Inflammatory macrophage treated with lipopolysaccharide for 4 hours (primary cell): Measurements from ENCODE around the gene UBE4B.
"Not testable (repeated sequence)": the region's sequence is repeated elsewhere in the genome, so short reads cannot be mapped to it uniquely, and the experiment has no call there.

Experiments
- DNase-seq: peaks from one replicate; pipeline ENCODE4 v3.0.0-alpha.2; 2020

UBE4B gene

GRCh38 chr1:10032590-10033358, at the start of gene UBE4B:
UBE4B (plus strand) TSS chr1:10032958; CDS start chr1:10033671, 713 bp downstream.
- DNase-seq = peak; percentile 99

DNA sequence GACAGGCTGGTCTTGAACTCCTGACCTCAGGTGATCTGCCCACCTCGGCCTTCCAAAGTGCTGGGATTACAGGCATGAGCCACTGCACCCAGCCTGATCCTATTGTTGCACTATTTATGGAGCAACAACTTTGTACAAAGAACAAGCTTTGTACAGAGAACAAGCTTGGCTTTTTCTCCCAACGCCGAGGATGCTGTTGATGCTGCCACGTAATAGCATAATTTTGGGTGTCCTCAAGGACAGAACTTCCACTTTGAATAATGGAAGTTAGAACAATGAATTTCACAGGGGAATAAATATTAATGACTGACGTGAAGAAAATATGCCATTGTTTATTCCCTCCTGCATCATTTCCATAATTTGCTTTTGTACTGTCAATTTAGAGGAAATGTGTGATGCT, 48.5 kb upstream of the UBE4B start:
- no peak for DNase-seq

DNA sequence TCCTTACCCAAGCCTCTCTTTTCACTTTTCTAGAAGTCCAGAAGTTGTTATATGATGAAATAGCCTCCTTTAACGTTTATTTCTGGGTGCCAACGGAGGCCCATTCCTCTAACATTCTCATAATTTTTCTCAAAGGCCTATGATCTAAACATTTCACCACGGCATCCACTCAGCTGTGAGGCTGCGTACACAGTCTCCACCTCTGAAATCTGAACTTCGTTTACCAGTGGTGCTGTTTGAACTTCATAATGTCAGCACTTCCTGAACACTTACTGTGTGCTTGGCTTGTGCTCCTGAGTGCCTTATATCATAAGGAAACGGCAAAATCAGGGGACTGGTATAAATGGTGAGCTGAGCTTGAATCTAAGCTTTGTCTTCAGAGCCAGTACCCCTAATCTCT, 47.8 kb upstream of the UBE4B start:
- no peak for DNase-seq

- DNase-seq = no peak
Observed at GRCh38 chr1:9989773-9990172, 43.0 kb upstream of the UBE4B start.

DNA sequence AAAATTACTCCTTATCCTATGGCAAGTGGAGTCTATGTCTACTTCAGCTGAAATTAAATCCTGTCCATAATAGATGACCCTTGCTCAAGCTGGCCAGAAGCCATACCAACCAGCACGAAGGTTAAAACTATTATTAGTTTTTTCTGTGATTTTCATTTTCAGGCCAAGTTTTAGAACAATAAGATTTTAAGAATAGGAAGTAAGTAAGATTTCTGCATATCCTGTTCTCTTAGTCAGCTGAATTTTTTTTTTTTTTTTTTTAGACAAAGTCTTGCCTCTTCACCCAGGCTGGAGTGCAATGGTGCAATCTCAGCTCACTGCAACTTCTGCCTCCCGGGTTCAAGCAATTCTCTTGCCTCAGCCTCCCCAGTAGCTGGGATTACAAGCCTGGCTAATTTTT, 41.8 kb upstream of the UBE4B start:
- DNase-seq = peak; percentile 72

DNA sequence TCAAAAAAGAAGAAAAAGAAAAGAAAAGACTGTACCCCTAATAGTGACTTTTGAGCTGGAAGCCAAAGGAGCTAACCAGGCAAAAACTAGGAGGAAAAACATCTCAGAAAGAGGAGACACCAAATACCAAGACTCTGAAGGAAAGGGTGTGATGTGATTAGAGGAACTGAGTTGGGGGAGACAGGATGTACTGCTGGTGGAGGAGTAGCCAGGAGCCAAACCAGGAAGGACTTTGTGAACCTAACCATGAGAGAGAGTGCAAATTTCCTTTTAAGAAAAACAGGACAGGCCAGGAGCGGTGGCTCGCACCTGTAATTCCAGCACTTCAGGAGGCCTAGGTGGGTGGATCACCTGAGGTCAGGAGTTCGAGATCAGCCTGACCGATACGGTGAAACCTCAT, 39.8 kb upstream of the UBE4B start:
- no peak for DNase-seq

DNA sequence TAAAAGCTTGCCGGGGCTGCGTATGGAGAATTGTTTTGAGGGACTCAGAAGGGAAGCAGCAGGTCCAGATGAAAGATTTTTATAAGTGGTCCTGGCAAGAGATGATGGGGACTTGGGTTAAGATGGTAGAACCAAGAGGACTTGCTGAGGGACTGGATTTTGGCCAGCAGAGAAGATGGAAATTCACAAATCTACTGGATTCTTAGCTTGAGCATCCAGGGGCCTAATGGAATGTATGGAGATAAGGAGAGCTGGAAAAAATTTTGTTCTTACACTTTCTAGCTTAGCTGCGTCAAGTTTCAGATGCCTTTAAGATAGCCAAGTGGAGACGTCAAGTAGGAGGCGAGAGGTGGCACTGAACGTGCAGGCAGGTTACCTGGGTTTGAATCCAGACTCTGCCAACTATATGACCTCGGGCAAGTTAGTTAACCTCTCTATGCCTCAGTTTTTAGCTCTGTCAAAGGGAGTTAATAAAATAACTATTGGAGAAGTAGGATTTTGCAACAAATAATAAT, 39.1 kb upstream of the UBE4B start:
- DNase-seq = no peak

- DNase-seq = peak; percentile 35
Observed at GRCh38 chr1:9996624-9997582, 35.9 kb upstream of the UBE4B start, which contains the start of gene RBP7. RBP7 (plus strand) TSS chr1:9997228; CDS start chr1:9997259, 31 bp downstream.

DNA sequence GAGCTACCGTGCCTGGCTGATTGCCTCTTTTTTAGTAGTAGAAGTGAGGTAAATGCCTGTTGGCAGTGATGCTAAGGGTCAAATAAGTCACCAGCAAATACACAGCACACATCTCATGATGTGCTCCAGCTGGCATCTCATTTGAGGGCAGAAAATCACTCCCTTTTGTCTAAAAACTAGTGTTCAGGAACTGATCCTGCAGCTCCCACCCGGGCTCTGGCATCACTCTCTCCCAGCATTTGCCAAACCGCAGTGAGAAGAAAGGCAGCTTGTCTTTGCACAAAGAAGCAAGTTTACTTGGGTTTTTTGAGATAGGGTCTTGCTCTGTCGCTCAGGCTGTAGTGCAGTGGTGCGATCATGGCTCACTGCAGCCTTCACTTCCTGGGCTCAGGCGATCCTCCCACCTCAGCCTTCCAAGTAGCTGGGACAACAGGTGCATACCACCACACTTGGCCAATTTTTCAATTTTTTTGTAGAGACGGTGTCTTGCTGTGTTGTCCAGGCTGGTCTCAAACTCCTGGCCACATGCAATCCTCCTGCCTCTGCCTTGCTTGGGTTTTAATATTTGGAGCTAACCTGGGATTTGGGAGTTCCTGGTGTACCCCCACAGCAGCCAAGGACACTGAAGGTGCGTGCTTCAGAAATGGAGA, 31.6 kb upstream of the UBE4B start:
- DNase-seq = no peak

- DNase-seq = not testable (repeated sequence)
Observed at GRCh38 chr1:10005248-10005647, 27.5 kb upstream of the UBE4B start.

DNA sequence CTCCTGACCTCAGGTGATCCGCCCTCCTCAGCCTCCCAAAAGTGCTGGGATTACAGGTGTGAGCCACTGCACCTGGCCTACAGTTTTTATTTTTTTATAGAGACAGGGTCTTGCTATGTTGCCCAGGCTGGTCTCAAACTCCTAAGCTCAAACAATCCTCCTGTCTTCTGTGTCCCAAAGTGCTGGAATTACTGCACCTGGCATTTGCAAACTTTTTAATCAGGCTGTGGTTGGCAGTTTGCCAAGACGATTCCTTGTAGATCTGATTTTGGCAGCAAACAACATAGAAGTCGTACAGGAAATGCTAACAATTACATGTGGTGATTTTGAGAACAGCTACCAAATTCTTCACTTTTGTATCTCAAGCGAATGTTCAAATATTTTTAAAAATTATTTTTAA, 25.6 kb upstream of the UBE4B start:
- no peak for DNase-seq

- DNase-seq = no peak
Observed at GRCh38 chr1:10014016-10014415, 18.7 kb upstream of the UBE4B start.

DNA sequence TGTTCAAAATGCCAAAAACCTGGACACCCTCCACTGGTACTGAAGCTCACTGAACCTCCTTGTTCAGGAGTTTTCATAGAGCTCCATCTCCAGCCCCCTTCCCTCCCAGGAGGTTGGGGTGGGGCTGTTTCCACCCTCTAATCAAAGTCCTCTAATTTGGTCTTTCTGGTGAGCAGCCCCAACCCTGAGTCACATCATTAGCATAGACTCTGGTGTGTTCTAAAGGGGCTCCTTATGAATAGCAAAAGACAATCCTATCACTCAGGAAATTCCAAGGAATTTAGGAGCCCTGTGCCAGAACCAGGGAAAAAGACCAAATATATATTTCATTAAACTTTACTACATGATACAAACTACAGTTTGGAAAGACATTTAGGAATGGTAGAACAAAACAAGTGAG, 13.2 kb upstream of the UBE4B start:
- no peak for DNase-seq

DNA sequence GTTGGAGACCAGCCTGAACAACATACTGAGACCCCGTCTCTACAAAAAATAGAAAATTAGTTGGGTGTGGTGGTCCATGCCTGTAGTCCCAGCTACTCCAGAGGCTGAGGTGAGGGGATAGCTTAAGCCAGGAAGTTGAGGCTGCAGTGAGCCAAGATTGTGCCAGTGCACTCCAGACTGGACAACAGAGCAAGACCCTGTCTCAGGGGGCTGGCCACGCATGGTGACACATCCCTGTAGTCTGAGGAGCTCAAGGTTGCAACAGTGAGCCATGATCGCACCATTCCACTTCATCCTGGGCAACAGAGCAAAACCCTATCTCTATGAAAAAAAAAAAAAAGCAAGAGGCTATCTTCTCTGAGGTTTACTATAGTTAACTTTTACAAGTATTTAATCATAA, 12.7 kb upstream of the UBE4B start:
- DNase-seq = no peak

DNA sequence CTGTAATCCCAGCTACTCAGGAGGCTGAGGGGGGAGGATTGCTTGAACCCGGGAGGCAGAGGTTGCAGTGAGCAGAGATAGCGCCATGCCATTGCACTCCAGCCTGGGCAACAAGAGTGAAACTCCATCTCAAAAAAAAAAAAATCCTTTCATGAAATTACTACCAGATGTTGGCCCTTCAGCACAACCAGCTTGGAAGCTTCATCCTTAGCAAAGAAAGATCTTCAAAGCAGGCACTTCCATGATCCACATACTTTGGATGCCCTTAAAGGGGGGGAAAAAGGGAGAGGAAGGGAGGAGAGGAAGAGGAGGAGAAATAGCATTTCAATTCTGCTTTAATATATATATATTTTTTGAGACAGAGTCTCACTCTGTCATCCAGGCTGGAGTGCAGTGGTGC, 12.1 kb upstream of the UBE4B start:
- not testable (repeated sequence) for DNase-seq

DNA sequence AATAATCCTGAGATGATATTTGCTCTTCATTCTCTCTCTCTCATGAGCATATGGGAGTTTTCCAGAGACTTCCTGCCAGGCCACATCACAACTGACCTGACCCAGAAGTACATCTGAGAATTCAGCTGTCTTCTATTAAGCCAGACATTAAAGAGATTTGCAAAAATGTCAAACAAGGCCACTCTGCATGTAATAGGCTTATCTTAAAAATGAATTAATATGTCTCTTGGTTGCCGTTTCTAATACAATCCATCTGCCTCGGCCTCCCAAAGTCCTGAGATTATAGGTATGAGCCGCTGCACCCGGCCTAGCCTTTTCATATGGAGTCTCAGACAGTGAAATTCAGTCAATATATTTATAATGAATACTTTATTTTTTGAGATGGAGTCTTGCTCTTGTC, 10.8 kb upstream of the UBE4B start:
- not testable (repeated sequence) for DNase-seq

DNA sequence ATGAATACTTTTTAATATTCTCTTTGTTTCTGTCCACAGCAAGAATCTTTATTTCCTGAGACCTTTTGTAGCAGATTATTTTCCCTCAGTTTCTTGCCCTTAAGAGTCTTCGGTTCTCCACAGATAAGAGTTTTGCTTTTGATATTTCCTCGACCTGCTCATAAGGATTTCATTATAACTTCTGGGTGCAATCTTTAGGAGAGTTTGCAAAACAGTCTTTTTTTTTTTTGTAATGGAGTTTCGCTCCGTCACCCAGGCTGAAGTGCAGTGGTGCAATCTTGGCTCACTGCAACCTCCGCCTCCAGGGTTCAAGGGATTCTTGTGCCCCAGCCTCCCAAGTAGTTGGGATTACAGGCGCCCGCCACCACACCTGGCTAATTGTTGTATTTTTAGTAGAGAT, 10.1 kb upstream of the UBE4B start:
- peak; percentile 80 for DNase-seq

GRCh38 chr1:10025354-10025753, 7.4 kb upstream of the UBE4B start:
- no peak for DNase-seq

DNA sequence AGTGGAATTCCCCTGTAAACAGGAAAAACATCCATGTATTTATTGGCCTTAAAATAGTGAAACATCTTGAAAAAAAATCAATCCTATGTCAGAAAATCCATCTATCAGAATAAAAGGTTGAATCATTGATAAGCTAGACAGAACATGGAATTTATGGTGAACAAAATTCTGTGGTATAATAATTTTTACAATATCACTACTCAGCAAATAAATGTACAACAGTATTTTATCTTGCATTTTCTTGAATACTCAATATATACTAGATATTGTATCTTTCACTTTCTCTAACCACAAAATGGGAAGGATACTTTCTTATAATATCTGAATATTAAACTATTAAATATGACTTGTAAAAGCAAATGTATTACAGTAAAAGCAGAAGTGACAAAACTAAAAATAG, 5.7 kb upstream of the UBE4B start:
- DNase-seq = peak; percentile 5

GRCh38 chr1:10028956-10029500, 3.7 kb upstream of the UBE4B start:
- peak; percentile 59 for DNase-seq

- no peak for DNase-seq
Observed at GRCh38 chr1:10031461-10031860, 1.3 kb upstream of the UBE4B start.

DNA sequence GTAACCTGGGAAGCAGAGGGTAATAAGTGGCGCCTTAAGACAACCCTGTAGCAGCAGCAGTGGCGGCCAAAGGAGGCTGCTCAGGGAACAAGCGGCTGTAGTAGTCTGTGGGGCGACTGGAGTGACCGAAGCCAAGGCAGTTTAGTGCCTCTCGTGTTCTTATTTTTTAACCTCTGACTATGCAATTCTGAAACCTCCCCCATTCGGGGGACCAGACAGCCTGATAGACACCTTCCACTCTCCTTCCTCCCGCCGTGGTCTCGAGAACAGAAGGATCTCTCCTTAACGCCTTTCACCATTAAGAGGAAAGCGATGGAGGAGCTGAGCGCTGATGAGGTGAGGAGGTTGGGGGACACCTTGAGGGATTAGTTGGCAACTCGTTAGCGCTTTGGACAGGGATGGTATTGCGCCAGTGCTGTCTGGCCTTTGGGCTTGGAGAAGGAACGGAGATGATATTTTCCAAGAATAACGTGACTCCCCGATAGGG, 644 bp downstream of the UBE4B start:
- peak; percentile 29 for DNase-seq

DNA sequence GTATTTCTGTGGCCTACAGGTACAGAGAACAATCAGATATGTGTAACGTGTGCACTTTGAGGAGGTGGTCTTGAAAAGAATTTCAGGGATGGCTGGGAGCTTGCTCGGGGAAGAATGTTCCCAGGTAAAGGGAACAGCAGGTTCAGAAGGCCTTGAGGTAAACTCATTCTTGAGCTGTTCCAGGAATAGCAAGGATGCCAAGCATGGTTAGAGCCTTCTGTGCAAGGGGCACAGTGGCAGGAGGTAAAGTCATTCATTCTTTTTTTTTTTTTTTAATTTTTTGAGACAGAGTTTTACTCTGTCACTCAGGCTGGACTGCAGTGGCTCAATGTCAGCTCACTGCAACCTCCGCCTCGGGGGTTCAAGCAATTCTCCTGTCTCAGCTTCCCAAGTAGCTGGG, 10.0 kb downstream of the UBE4B start:
- DNase-seq = no peak
